HepG2 (cell line): ENCODE results near the gene MYL6B. TPM values are rescaled to one million over a fixed set of nuclear protein-coding genes. Genes with fewer than 3 reads are reported as not detected.

Experiments used
- ATAC-seq: fragments of 200-7000 bp; cut with Tn5 transposase; 3 replicates; pipeline ENCODE4 v1.9.1; 2020; ENCODE audit warnings: mild to moderate bottlenecking, moderate library complexity
- BruUV-seq: library from RNA; stranded (reverse); fragments of 400-500 nt; replicated peaks from 2 replicates; lab custom pipeline; 2021; lab: Mats Ljungman, UMichigan
- CTCF ChIA-PET: fragments of 300-600 bp; formaldehyde crosslinking; extraction: SDS; loops from one replicate; lab custom pipeline; 2021; ENCODE audit warnings: low total read pairs, inconsistent platforms, low intra/inter-chr PET ratio; lab: Yijun Ruan, JAX
- POLR2A ChIA-PET: fragments of 350-600 bp; sonication (Branson Sonifier 250); formaldehyde crosslinking; loops from one replicate; lab custom pipeline; 2020; ENCODE audit warnings: antibody characterized with exemption, inconsistent platforms; lab: Yijun Ruan, JAX
- DNase-seq: peaks from one replicate; pipeline ENCODE4 v3.0.0-alpha.2; 2015; ENCODE audit warnings: low spot score
- FAIRE-seq: peaks from 3 replicates; lab custom pipeline; 2011; peaks lifted over from hg19 to GRCh38; lab: Jason Lieb, UNC
- H2AFZ ChIP-seq: one replicate; pipeline ENCODE4 v1.6.1; 2011; ENCODE audit warnings: low read length, inconsistent platforms
- H3K27ac ChIP-seq: fragments of 300-600 bp; 3 replicates; pipeline ENCODE4 v1.8.0; 2011; ENCODE audit warnings: mixed run types, mild to moderate bottlenecking, mixed read lengths, low read length, inconsistent platforms; ENCODE audit not compliant: insufficient read depth; ENCODE audit errors: extremely low read length
- H3K27me3 ChIP-seq, 2 experiments: fragments of 200-600 bp in 1 of 2; 2 replicates in 1 of 2; 3 replicates in 1 of 2; pipeline versions ENCODE4 v1.6.0 to v1.8.0; 2011; ENCODE audit warnings: low read length in 2 of 2, mild to moderate bottlenecking in 2 of 2, moderate library complexity in 2 of 2, inconsistent platforms in 1 of 2; ENCODE audit not compliant: insufficient read depth in 2 of 2, control insufficient read depth in 1 of 2
- H3K36me3 ChIP-seq, 2 experiments: fragments of 200-600 bp in 1 of 2; replicated peaks in 1 of 2; 2 replicates in 1 of 2; 3 replicates in 1 of 2; pipeline versions ENCODE4 v1.5.1 to v1.8.0; 2011; ENCODE audit warnings: low read length in 2 of 2, inconsistent platforms in 1 of 2; ENCODE audit not compliant: insufficient read depth in 2 of 2, control insufficient read depth in 1 of 2
- H3K4me1 ChIP-seq: 2 replicates; pipeline ENCODE4 v1.5.1; 2012; ENCODE audit warnings: low read length, inconsistent platforms; ENCODE audit not compliant: insufficient read depth
- H3K4me2 ChIP-seq: 2 replicates; pipeline ENCODE4 v1.6.0; 2011; ENCODE audit warnings: low read depth, low read length, inconsistent platforms
- H3K4me3 ChIP-seq, 3 experiments: fragments of 200-600 bp in 1 of 3; sonication (generic), shearing (Covaris generic) in 1 of 3; replicated peaks in 1 of 3; 2 replicates each; pipeline ENCODE4 v1.5.1; 2011 to 2016; ENCODE audit warnings: low read length in 3 of 3, inconsistent platforms in 2 of 3, low read depth in 2 of 3, mild to moderate bottlenecking in 2 of 3, control low read depth in 1 of 3, mixed read lengths in 1 of 3; ENCODE audit not compliant: insufficient read depth in 1 of 3
- H3K79me2 ChIP-seq: one replicate; pipeline ENCODE4 v1.6.1; 2011; ENCODE audit warnings: low read length, inconsistent platforms; ENCODE audit not compliant: insufficient read depth
- H3K9ac ChIP-seq: 2 replicates; pipeline ENCODE4 v1.6.0; 2011; ENCODE audit warnings: mild to moderate bottlenecking, low read depth, low read length, inconsistent platforms; ENCODE audit not compliant: insufficient read depth
- H3K9me3 ChIP-seq: 2 replicates; pipeline ENCODE4 v1.5.1; 2012; ENCODE audit warnings: mild to moderate bottlenecking, low read length
- H4K20me1 ChIP-seq: 2 replicates; pipeline ENCODE4 v1.6.0; 2011; ENCODE audit warnings: inconsistent platforms, mild to moderate bottlenecking, low read length, moderate library complexity; ENCODE audit not compliant: insufficient read depth
- HHEX ChIP-seq: IDR thresholded peaks from 2 replicates; pipeline ENCODE4 v1.6.1; 2016; ENCODE audit warnings: control low read depth
- HNRNPLL ChIP-seq: fragments of 200-400 bp; formaldehyde crosslinking; IDR thresholded peaks from 2 replicates; pipeline ENCODE4 v1.6.1; 2017; ENCODE audit warnings: mild to moderate bottlenecking, low read depth, low read length; ENCODE audit not compliant: poor library complexity, severe bottlenecking
- MAFK ChIP-seq, 2 experiments: IDR thresholded peaks in 1 of 2; conservative IDR thresholded peaks in 1 of 2; 2 replicates each; pipeline ENCODE4 v1.6.1; 2011; ENCODE audit warnings: improper control_type of control experiment in 2 of 2, low read length in 2 of 2
- TCF12 ChIP-seq, 2 experiments: fragments of 450-650 bp in 1 of 2; sonication (generic) in 1 of 2; formaldehyde crosslinking in 1 of 2; IDR thresholded peaks; 2 replicates each; pipeline versions ENCODE4 v1.6.1 to v1.8.0; 2017 to 2022; ENCODE audit warnings: antibody characterized with exemption in 1 of 2, mild to moderate bottlenecking in 1 of 2, missing genetic modification reagents in 1 of 2, moderate library complexity in 1 of 2
- ZNF598 ChIP-seq: sonication (generic); formaldehyde crosslinking; IDR thresholded peaks from 2 replicates; pipeline ENCODE4 v1.5.1; 2020; ENCODE audit warnings: mild to moderate bottlenecking, missing genetic modification reagents, borderline replicate concordance
- ZNF878 ChIP-seq: sonication (generic); formaldehyde crosslinking; IDR thresholded peaks from 2 replicates; pipeline ENCODE4 v1.8.1; 2023; ENCODE audit warnings: mild to moderate bottlenecking, missing genetic modification reagents, moderate library complexity
- WGBS: methylation state at CpG from one replicate; pipeline ENCODE4 v1.1.6; 2017; ENCODE audit warnings: low lambda C conversion rate; 5-methylcytosine and 5-hydroxymethylcytosine counted together
- in situ Hi-C: cut with HindIII; loops from 2 replicates; pipeline ENCODE4 v1.10.0; 2017; ENCODE audit warnings: low pct_unique_long_range_greater_than_20kb; ENCODE audit not compliant: extremely low pct_ligation_motif_present
- intact Hi-C: fragments of 100-400 bp; cut with micrococcal nuclease; formaldehyde crosslinking; loops from one replicate; pipeline ENCODE4 v1.10.0; 2022; ENCODE audit not compliant: unreplicated experiment
- polyA plus RNA-seq, 8 experiments: library from polyadenylated mRNA; depleted of rRNA in 3 of 8; stranded (reverse) in 7 of 8; unstranded in 1 of 8; fragments of >200 nt; fragmentation: Illumina TruSeq in 4 of 8; extraction: Trizol in 4 of 8; gene quantifications; 2 replicates each; pipeline versions ENCODE4 v1.2.1 to v1.2.3, GENCODE V29; 2011 to 2016; ENCODE audit warnings: low read depth in 4 of 8, missing spikeins in 1 of 8, mixed read lengths in 1 of 8; ENCODE audit not compliant: insufficient read depth in 1 of 8
- total RNA-seq, 5 experiments: library from RNA; depleted of rRNA; stranded (reverse); fragments of >200 nt; fragmentation: Illumina TruSeq; extraction: Trizol; gene quantifications; 2 replicates each; pipeline ENCODE4 v1.2.3, GENCODE V29; 2016; ENCODE audit warnings: low read depth in 1 of 5
- TF ChIP-seq, protein P1 (sequence below): sonication (generic); formaldehyde crosslinking; conservative IDR thresholded peaks from 2 replicates; pipeline ENCODE4 v1.8.1; 2023; ENCODE audit warnings: missing genetic modification reagents

MYL6B gene
- total and polyA plus RNA-seq, 2 of the 13 experiments (the other 11 are each of a cell fraction or from before 2014, with no cell fraction given), result 75.7 to 88.7 TPM

DNA sequence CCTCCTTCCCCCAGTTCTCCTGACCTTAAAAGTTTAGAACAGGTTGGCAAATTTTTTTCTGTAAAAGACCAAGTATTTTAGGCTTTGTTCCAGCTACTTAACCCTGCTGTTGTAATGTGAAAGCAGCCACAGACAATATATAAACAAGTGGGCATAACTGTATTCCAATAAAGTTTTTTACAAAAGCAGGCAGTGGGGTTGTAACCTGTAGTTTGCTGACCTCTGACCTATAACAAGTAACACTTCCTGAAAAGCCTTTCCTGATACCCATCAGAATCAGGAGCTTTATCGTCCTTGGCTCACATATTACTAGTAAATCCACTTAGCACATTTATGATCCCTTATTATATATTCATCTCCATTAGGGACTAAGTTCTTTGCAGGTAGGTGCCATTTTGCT, 50.0 kb downstream of the MYL6B start (continued):
- no peak for TF ChIP-seq ZNF598 (CRISPR knock-in tag)
- no peak for TF ChIP-seq TCF12 (IDR thresholded peaks at IDR 0.05)
- TF ChIP-seq TCF12 (CRISPR knock-in tag; IDR thresholded peaks at IDR 0.05), result no peak
- no peak for TF ChIP-seq HNRNPLL
- no peak for TF ChIP-seq HHEX (CRISPR knock-in tag)
- TF ChIP-seq ZNF878 (CRISPR knock-in tag), result no peak

DNA sequence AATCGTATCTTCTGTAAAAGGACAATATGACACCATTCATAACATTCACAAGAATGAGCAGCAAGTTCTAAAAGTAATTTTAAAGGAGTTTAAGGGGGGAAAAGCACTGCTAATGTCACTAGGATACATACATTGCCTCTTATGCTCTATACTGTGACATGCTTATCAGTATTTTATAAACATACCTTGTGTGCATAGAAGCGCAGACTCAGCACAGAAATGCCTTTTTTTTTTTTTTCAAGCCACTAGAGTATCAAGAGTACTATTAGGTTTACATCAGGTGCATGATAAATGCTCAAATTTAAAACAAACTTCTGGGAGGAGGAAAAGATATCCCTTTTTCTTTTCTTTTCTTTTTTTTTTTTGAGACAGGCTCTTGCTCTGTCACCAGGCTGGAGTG, 50.5 kb downstream of the MYL6B start:
- Histone ChIP-seq H4K20me1 (no peaks in the 10 kb centered on the region), H3K4me1 (no peaks in the 10 kb centered on the region), H3K4me2 (no peak overlapping the region), H3K4me3 (no peak overlapping the region), H3K9ac (no peak overlapping the region), H3K27ac (no peak overlapping the region), H2AFZ (no peak overlapping the region), H3K27me3 (no peaks in the 10 kb centered on the region)
- DNase-seq (no peak), FAIRE-seq (no peak), ATAC-seq (no peak)
- WGBS, result 88% methylated on average over 2 of the region's 2 CpGs
- in situ Hi-C loops (no loop called here), intact Hi-C loops (no loop called here)
- POLR2A ChIA-PET, result interaction anchor here (0.7 to 1.6 kb wide), 2 partner anchors 19 to 38 kb away, joined by 3 to 11 read pairs; partner anchors contain the start of gene RNF41
- BruUV-seq, result no TSS peak
- peak in 1 of 2 experiments; percentile 26; a peak in 1 of 4 replicates for TF ChIP-seq MAFK (conservative IDR thresholded peaks at IDR 0.05 in 1 of 2, IDR thresholded peaks at IDR 0.05 in 1 of 2; ENCODE audit: low read length in 2 of 2)
- TF ChIP-seq, protein P1, sequence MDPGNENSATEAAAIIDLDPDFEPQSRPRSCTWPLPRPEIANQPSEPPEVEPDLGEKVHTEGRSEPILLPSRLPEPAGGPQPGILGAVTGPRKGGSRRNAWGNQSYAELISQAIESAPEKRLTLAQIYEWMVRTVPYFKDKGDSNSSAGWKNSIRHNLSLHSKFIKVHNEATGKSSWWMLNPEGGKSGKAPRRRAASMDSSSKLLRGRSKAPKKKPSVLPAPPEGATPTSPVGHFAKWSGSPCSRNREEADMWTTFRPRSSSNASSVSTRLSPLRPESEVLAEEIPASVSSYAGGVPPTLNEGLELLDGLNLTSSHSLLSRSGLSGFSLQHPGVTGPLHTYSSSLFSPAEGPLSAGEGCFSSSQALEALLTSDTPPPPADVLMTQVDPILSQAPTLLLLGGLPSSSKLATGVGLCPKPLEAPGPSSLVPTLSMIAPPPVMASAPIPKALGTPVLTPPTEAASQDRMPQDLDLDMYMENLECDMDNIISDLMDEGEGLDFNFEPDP (CRISPR knock-in tag), result no peak
- TF ChIP-seq, all 625 proteins: peak for 1
- peaks cover 14 to 30% of the 10 kb centered on the region in 2 experiments for H3K36me3 ChIP-seq
- CTCF ChIA-PET, result no interaction called here
- no peaks in the 10 kb centered on the region for H3K79me2 ChIP-seq
- H3K9me3 ChIP-seq, result no peaks in the 10 kb centered on the region
